Tibial artery (tissue), 4 donors: ENCODE measurements around the gene VAC14.
A peak's percentile ranks its signal among the peaks of the same experiment; 100 is the strongest.

ENCODE experiments used
- DNase-seq, 2 donors: peaks; one replicate each; pipeline ENCODE4 v3.0.0-alpha.2; 2019
- H3K27ac ChIP-seq, 2 donors: fragments of 200-600 bp; sonication (generic) in 1 of 2; 1 replicate in 1 of 2; 2 replicates in 1 of 2; pipeline ENCODE4 v1.5.1; 2018 to 2019; ENCODE audit warnings: mild to moderate bottlenecking in 1 of 2
- H3K27me3 ChIP-seq, 2 donors: fragments of 200-600 bp; sonication (generic) in 1 of 2; one replicate each; pipeline versions ENCODE4 v1.5.1 to v1.6.0; 2016 to 2019
- H3K36me3 ChIP-seq, 3 donors: fragments of 200-600 bp; sonication (generic) in 2 of 3; one replicate each; pipeline ENCODE4 v1.5.1; 2016 to 2019; ENCODE audit warnings: mild to moderate bottlenecking in 2 of 3
- H3K4me1 ChIP-seq, 4 donors: fragments of 200-600 bp; sonication (generic) in 2 of 4; 1 replicate in 3 of 4; 2 replicates in 1 of 4; pipeline ENCODE4 v1.5.1; 2016 to 2019
- H3K4me3 ChIP-seq, 2 donors: fragments of 200-600 bp; sonication (generic) in 1 of 2; 1 replicate in 1 of 2; 2 replicates in 1 of 2; pipeline ENCODE4 v1.5.1; 2018 to 2019; ENCODE audit warnings: mild to moderate bottlenecking in 2 of 2
- H3K9me3 ChIP-seq, 3 donors: fragments of 200-600 bp; sonication (generic) in 1 of 3; one replicate each; pipeline ENCODE4 v1.5.1; 2016 to 2019
- CTCF ChIP-seq, 2 experiments: fragments of 200-600 bp in 1 of 2; fragments of 450-650 bp in 1 of 2; IDR thresholded peaks; one replicate each; pipeline ENCODE4 v1.5.1; 2017 to 2019; ENCODE audit warnings: antibody characterized with exemption in 2 of 2, mild to moderate bottlenecking in 1 of 2, moderate library complexity in 1 of 2
- intact Hi-C: fragments of 100-400 bp; cut with DNase I; formaldehyde crosslinking; loops from one replicate; pipeline ENCODE4 v1.15.0; 2023; ENCODE audit warnings: low total_unique reads

VAC14 gene

DNA sequence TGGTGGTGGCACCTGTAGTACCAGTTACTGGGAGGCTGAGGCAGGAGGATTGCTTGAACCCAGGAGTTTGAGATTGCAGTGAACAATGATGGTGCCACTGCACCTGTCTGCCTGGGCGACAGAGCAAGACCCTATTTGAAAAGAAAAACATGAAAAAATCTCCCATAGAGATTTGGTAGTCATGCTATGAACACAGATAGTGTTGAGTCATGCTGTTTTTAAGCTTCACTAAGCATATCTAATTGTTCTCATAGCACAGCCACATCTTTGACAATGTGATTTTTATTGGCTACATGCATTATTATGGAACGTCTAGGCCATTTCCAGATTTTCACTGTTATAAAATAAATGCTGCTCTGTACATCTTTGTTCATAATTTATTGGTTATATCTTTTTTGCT, 148.6 kb downstream of the VAC14 start:
- TF ChIP-seq CTCF (IDR thresholded peaks at IDR 0.05), result no peak
- intact Hi-C loops, result loop anchor here (5.0 to 10.0 kb wide), 3 partner anchors 85 to 288 kb away; no protein-coding TSS in a partner anchor
- Histone ChIP-seq H3K27me3 (no peaks in the 10 kb centered on the region), H3K4me3 (no peak overlapping the region), H3K36me3 (peaks cover 0 to 21% (median 0%) of the 10 kb centered on the region in 3 donors), H3K27ac (no peak overlapping the region), H3K4me1 (peaks cover 0 to 6% (median 5%) of the 10 kb centered on the region in 4 donors), H3K9me3 (no peaks in the 10 kb centered on the region)
- no peak for DNase-seq

GRCh38 chr16:70651524-70651923, 149.4 kb downstream of the VAC14 start:
- intact Hi-C loops, result loop anchor here (5.0 to 10.0 kb wide), 3 partner anchors 84 to 287 kb away; no protein-coding TSS in a partner anchor
- Histone ChIP-seq H3K27ac (no peak overlapping the region), H3K4me3 (no peak overlapping the region), H3K36me3 (peaks cover 0 to 21% (median 0%) of the 10 kb centered on the region in 3 donors), H3K27me3 (no peaks in the 10 kb centered on the region), H3K9me3 (no peaks in the 10 kb centered on the region), H3K4me1 (peaks cover 0 to 14% (median 9%) of the 10 kb centered on the region in 4 donors)
- DNase-seq, result no peak
- TF ChIP-seq CTCF (IDR thresholded peaks at IDR 0.05), result no peak

DNA sequence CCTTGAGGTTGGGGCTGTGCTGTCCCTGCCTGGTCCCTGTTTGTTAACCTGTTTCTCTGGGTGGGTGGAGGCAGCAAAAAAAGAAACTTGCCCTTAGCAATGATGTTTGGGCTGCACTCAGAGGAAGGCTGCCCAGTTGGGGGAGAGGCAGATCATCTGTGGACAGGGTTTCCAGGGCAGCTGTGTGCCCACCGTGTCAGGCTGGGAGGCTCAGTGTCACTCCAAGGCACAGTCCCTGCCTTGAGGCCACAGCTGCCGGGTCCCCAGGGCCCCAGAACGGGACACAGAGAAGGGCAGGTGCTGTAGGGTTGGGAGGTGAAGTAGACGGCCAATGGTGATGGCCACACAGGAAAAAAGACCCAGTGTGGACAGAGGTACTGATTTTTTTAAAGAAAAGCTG, 150.7 kb downstream of the VAC14 start:
- no peak for TF ChIP-seq CTCF (IDR thresholded peaks at IDR 0.05)
- peaks cover 0 to 16% (median 0%) of the 10 kb centered on the region in 3 donors for H3K36me3 ChIP-seq
- no peaks in the 10 kb centered on the region for H3K27me3 ChIP-seq
- no peak overlapping the region for H3K4me3 ChIP-seq
- no peaks in the 10 kb centered on the region for H3K9me3 ChIP-seq
- peaks cover 0 to 15% (median 9%) of the 10 kb centered on the region in 4 donors for H3K4me1 ChIP-seq
- no peak for DNase-seq
- intact Hi-C loops, result loop anchor here (5.0 to 10.0 kb wide), 3 partner anchors 83 to 285 kb away; no protein-coding TSS in a partner anchor
- H3K27ac ChIP-seq, result no peak overlapping the region

- no peak for TF ChIP-seq CTCF (IDR thresholded peaks at IDR 0.05)
- Histone ChIP-seq H3K27ac (peak overlapping the region in 1 of 2 donors; percentile 16), H3K27me3 (no peaks in the 10 kb centered on the region), H3K36me3 (peaks cover 0 to 16% (median 0%) of the 10 kb centered on the region in 3 donors), H3K9me3 (no peaks in the 10 kb centered on the region), H3K4me3 (no peak overlapping the region), H3K4me1 (peaks cover 0 to 15% (median 9%) of the 10 kb centered on the region in 4 donors)
- DNase-seq, result no peak
- intact Hi-C loops, result no loop called here
Measured at GRCh38 chr16:70649300-70649699, 151.7 kb downstream of the VAC14 start.

DNA sequence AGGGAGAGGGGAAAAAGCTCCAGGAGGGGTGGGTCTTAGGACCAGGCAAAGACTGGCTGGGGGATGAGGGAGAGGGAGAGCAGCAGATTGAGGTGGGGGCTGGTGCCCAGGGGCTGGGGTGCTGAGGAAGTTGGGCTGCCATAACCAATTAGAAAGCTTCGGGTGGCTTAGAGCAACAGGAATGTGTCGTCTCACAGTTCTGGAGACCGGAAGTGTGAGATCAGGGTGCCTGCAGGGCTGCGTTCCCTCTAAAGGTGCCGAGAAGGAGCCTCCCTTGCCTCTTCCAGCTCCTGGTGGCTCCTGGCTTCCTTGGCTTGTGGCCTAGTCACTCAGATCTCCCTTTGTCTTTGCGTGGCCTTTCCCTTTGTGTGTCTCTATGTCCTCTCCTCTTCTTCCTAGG, 152.4 kb downstream of the VAC14 start:
- intact Hi-C loops, result no loop called here
- Histone ChIP-seq H3K27ac (peak overlapping the region; percentile 21 to 47), H3K36me3 (peaks cover 0 to 16% (median 0%) of the 10 kb centered on the region in 3 donors), H3K27me3 (no peaks in the 10 kb centered on the region), H3K4me3 (no peak overlapping the region), H3K4me1 (peaks cover 0 to 9% (median 4%) of the 10 kb centered on the region in 4 donors), H3K9me3 (no peaks in the 10 kb centered on the region)
- no peak for DNase-seq
- TF ChIP-seq CTCF (IDR thresholded peaks at IDR 0.05), result no peak
